K562 (cell line): ENCODE data around the gene PA2G4. TPM values are rescaled to one million over a fixed set of nuclear protein-coding genes. Genes with fewer than 3 reads are reported as not detected.

Source experiments
- ATF7 ChIP-seq: fragments of 450-650 bp; IDR thresholded peaks from 2 replicates; pipeline ENCODE4 v1.7.1; 2014; ENCODE audit warnings: mild to moderate bottlenecking, moderate library complexity
- BMI1 ChIP-seq: fragments of 150-350 bp; IDR thresholded peaks from 2 replicates; pipeline ENCODE4 v1.6.1; 2014; ENCODE audit warnings: low read length
- BRD9 ChIP-seq: fragments of 450-650 bp; IDR thresholded peaks from 2 replicates; pipeline ENCODE4 v1.6.1; 2018; ENCODE audit warnings: low read depth; ENCODE audit not compliant: partially characterized antibody
- EGR1 ChIP-seq: fragments of 450-650 bp; conservative IDR thresholded peaks from 2 replicates; pipeline ENCODE4 v1.6.1; 2017; ENCODE audit warnings: mild to moderate bottlenecking
- GABPB1 ChIP-seq: sonication (generic); formaldehyde crosslinking; IDR thresholded peaks from 2 replicates; pipeline ENCODE4 v1.8.0; 2022; ENCODE audit warnings: mild to moderate bottlenecking, missing genetic modification reagents
- GTF2F1 ChIP-seq: IDR thresholded peaks from 2 replicates; pipeline ENCODE4 v1.6.1; 2011; ENCODE audit warnings: low read depth, low read length, improper control_type of control experiment
- MAFG ChIP-seq: fragments of 450-650 bp; conservative IDR thresholded peaks from 2 replicates; pipeline ENCODE4 v1.6.1; 2016; ENCODE audit warnings: missing genetic modification characterization, missing compliant biosample characterization
- NFIC ChIP-seq: fragments of 450-650 bp; IDR thresholded peaks from 2 replicates; pipeline ENCODE4 v1.6.1; 2017; ENCODE audit warnings: mild to moderate bottlenecking, inconsistent platforms
- NKRF ChIP-seq: fragments of 450-650 bp; IDR thresholded peaks from 2 replicates; pipeline ENCODE4 v1.6.1; 2016; ENCODE audit warnings: borderline replicate concordance
- ZNF263 ChIP-seq: sonication (generic); formaldehyde crosslinking; IDR thresholded peaks from 2 replicates; pipeline ENCODE4 v1.8.0; 2022; ENCODE audit warnings: mild to moderate bottlenecking, missing genetic modification reagents, borderline replicate concordance
- ZNF764 ChIP-seq: fragments of 250-450 bp; sonication (Bioruptor Pico); IDR thresholded peaks from 2 replicates; pipeline ENCODE4 v1.4.0; 2020; ENCODE audit warnings: low read depth, mild to moderate bottlenecking, moderate library complexity
- ZNF830 ChIP-seq: fragments of 250-450 bp; sonication (Bioruptor Pico); IDR thresholded peaks from 2 replicates; pipeline ENCODE4 v1.5.0; 2021; ENCODE audit warnings: mild to moderate bottlenecking
- ZZZ3 ChIP-seq: fragments of 450-650 bp; IDR thresholded peaks from 2 replicates; pipeline ENCODE4 v1.6.1; 2016; ENCODE audit warnings: antibody characterized with exemption, mild to moderate bottlenecking, moderate library complexity
- polyA plus RNA-seq, 8 experiments: library from polyadenylated mRNA; depleted of rRNA in 4 of 8; stranded (reverse) in 5 of 8; unstranded in 3 of 8; fragments of >200 nt; fragmentation: Nextera tagmentation in 2 of 8; fragmentation: Illumina TruSeq in 1 of 8; extraction: Ambion mirVana in 2 of 8; extraction: Trizol in 1 of 8; gene quantifications; 2 replicates each; pipeline versions ENCODE4 v1.2.1 to v1.2.3, GENCODE V29; 2011 to 2014; ENCODE audit warnings: inconsistent platforms in 1 of 8, missing spikeins in 1 of 8
- total RNA-seq, 7 experiments: library from RNA; depleted of rRNA in 6 of 7; stranded (reverse); fragments of >200 nt in 6 of 7; fragmentation: Illumina TruSeq in 2 of 7; extraction: Trizol in 2 of 7; gene quantifications; 2 replicates each; pipeline versions ENCODE4 v1.2.1 to v1.2.3, GENCODE V29; 2011 to 2021; ENCODE audit warnings: low replicate concordance in 1 of 7
- TF ChIP-seq, protein P1 (sequence below): sonication (generic); formaldehyde crosslinking; IDR thresholded peaks from 2 replicates; pipeline ENCODE4 v1.8.0; 2023; ENCODE audit warnings: mild to moderate bottlenecking, missing genetic modification reagents
- TF ChIP-seq, protein P2 (sequence below), 2 experiments: IDR thresholded peaks in 1 of 2; conservative IDR thresholded peaks in 1 of 2; 2 replicates each; pipeline ENCODE4 v1.6.1; 2016; ENCODE audit warnings: low read depth in 2 of 2, mild to moderate bottlenecking in 1 of 2, missing compliant biosample characterization in 1 of 2, missing genetic modification characterization in 1 of 2, moderate library complexity in 1 of 2
- TF ChIP-seq, protein P3 (sequence below): fragments of 250-450 bp; sonication (Bioruptor Pico); IDR thresholded peaks from 2 replicates; pipeline ENCODE4 v1.4.0; 2020; ENCODE audit warnings: mild to moderate bottlenecking, moderate library complexity

Gene PA2G4
- total and polyA plus RNA-seq, 9 of the 15 experiments (the other 6 are each of a cell fraction or from before 2014, with no cell fraction given) = 230 to 925 (median 638) TPM

DNA sequence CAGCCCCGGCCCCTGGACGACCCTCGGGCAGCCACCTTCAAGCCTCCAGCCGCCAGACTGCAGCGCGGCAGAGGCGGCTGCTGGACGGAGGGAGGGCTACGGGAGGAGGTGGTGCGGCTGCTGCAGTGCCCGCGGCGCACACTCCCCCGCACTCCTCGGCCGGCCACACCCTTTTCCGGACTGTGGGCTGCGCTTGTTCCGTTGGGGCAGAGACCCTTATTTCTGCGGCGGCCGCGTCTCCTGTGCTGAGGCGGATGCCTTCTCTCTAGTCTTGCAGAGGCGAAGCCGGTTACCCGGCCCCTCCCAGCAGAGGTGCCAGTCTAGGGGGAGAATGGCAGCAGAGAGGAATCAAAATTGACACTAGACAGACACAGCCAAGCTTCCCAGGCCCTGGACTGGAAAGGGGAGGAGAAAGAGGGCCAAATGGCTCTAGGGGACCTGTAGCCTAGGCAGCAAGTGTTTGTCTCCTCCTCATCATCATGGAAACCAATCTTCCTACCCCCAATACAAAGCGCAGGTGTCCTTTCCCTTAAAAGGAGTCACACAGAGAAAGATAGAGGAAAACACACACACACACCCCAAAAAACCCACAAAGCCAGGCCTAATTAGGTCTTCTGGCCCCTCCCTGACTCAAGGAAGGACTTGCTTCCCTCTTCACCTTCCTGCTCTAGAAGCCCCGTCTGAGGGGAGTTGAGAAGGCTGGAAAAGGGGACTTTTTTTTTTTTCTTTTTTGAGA lies 25.0 kb downstream of the PA2G4 start (continued):
- TF ChIP-seq ZNF764 (CRISPR knock-in tag) = no peak
- no peak for TF ChIP-seq BMI1
- TF ChIP-seq EGR1 = peak; percentile 95
- TF ChIP-seq, protein P1, sequence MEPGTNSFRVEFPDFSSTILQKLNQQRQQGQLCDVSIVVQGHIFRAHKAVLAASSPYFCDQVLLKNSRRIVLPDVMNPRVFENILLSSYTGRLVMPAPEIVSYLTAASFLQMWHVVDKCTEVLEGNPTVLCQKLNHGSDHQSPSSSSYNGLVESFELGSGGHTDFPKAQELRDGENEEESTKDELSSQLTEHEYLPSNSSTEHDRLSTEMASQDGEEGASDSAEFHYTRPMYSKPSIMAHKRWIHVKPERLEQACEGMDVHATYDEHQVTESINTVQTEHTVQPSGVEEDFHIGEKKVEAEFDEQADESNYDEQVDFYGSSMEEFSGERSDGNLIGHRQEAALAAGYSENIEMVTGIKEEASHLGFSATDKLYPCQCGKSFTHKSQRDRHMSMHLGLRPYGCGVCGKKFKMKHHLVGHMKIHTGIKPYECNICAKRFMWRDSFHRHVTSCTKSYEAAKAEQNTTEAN (CRISPR knock-in tag) = 0 out of 2 replicates have a peak, but pooled peaks have one; percentile 57
- TF ChIP-seq NKRF = peak; percentile 71; the same call in 1 of the 2 replicates
- peak; percentile 39; the same call in 1 of the 2 replicates for TF ChIP-seq ATF7
- no peak for TF ChIP-seq ZZZ3
- TF ChIP-seq BRD9 = peak; percentile 15
- TF ChIP-seq, protein P2, sequence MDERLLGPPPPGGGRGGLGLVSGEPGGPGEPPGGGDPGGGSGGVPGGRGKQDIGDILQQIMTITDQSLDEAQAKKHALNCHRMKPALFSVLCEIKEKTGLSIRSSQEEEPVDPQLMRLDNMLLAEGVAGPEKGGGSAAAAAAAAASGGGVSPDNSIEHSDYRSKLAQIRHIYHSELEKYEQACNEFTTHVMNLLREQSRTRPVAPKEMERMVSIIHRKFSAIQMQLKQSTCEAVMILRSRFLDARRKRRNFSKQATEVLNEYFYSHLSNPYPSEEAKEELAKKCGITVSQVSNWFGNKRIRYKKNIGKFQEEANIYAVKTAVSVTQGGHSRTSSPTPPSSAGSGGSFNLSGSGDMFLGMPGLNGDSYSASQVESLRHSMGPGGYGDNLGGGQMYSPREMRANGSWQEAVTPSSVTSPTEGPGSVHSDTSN (CRISPR knock-in tag; IDR thresholded peaks at IDR 0.05; ENCODE audit: low read depth) = no peak
- TF ChIP-seq, protein P2 (tag; conservative IDR thresholded peaks at IDR 0.05; ENCODE audit: low read depth) = no peak
- TF ChIP-seq GABPB1 (CRISPR knock-in tag) = peak; percentile 23; the same call in 1 of the 2 replicates
- TF ChIP-seq GTF2F1 = no peak
- no peak; the same call in 1 of the 2 replicates for TF ChIP-seq ZNF263
- peak; percentile 27; the same call in 1 of the 2 replicates for TF ChIP-seq NFIC
- TF ChIP-seq ZNF830 = peak; percentile 50; the same call in 1 of the 2 replicates
- TF ChIP-seq, protein P3, sequence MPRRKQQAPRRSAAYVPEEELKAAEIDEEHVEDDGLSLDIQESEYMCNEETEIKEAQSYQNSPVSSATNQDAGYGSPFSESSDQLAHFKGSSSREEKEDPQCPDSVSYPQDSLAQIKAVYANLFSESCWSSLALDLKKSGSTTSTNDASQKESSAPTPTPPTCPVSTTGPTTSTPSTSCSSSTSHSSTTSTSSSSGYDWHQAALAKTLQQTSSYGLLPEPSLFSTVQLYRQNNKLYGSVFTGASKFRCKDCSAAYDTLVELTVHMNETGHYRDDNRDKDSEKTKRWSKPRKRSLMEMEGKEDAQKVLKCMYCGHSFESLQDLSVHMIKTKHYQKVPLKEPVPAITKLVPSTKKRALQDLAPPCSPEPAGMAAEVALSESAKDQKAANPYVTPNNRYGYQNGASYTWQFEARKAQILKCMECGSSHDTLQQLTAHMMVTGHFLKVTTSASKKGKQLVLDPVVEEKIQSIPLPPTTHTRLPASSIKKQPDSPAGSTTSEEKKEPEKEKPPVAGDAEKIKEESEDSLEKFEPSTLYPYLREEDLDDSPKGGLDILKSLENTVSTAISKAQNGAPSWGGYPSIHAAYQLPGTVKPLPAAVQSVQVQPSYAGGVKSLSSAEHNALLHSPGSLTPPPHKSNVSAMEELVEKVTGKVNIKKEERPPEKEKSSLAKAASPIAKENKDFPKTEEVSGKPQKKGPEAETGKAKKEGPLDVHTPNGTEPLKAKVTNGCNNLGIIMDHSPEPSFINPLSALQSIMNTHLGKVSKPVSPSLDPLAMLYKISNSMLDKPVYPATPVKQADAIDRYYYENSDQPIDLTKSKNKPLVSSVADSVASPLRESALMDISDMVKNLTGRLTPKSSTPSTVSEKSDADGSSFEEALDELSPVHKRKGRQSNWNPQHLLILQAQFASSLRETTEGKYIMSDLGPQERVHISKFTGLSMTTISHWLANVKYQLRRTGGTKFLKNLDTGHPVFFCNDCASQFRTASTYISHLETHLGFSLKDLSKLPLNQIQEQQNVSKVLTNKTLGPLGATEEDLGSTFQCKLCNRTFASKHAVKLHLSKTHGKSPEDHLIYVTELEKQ (CRISPR knock-in tag) = no peak
- TF ChIP-seq MAFG (tag) = no peak
